ENCODE data around the gene CD164.

GRCh38 chr6:109382576-109383437 lies 540 bp upstream of the CD164 start:
- TF ChIP-seq CTCF (IDR thresholded peaks at IDR 0.05) (peak; percentile 84), ZFX (IDR thresholded peaks at IDR 0.05; ENCODE audit: borderline replicate concordance) (no peak)

All from 22Rv1 (cell line).